HG02678 (cell line): Measurements from ENCODE around the gene CDC7.
A peak's percentile ranks its signal among the peaks of the same experiment; 100 is the strongest.

Experiments
- ATAC-seq: cut with Tn5 transposase; IDR thresholded peaks from one replicate; pipeline ENCODE4 v1.9.1; 2021; ENCODE audit warnings: mild to moderate bottlenecking, moderate library complexity; ENCODE audit not compliant: unreplicated experiment

Gene CDC7

GRCh38 chr1:91570120-91570448, 69.4 kb downstream of the CDC7 start:
- ATAC-seq, result no peak

GRCh38 chr1:91572044-91572443, 71.4 kb downstream of the CDC7 start:
- peak; percentile 86 for ATAC-seq
